Neural cell (in vitro differentiated cells): Measurements from ENCODE around the gene APMAP.

Source experiments
- CTCF ChIP-seq: fragments of 450-650 bp; IDR thresholded peaks from 2 replicates; pipeline ENCODE4 v1.5.1; 2014; ENCODE audit warnings: antibody characterized with exemption, mild to moderate bottlenecking, moderate library complexity; ENCODE audit not compliant: poor library complexity, severe bottlenecking
- EZH2 ChIP-seq: fragments of 200-600, 300-800 bp; shearing (Covaris generic), sonication (generic); IDR thresholded peaks from 2 replicates; pipeline ENCODE4 v1.6.1; 2014; ENCODE audit warnings: antibody characterized with exemption, low read length, borderline replicate concordance, mild to moderate bottlenecking; ENCODE audit not compliant: insufficient read depth, poor library complexity, severe bottlenecking
- POLR2AphosphoS5 ChIP-seq: IDR thresholded peaks from 2 replicates; pipeline ENCODE4 v1.6.1; 2012
- RAD21 ChIP-seq: fragments of 450-650 bp; conservative IDR thresholded peaks from 2 replicates; pipeline ENCODE4 v1.6.1; 2014; ENCODE audit warnings: antibody characterized with exemption, mild to moderate bottlenecking, moderate library complexity
- REST ChIP-seq: IDR thresholded peaks from 2 replicates; pipeline ENCODE4 v1.6.1; 2012; ENCODE audit warnings: borderline replicate concordance
- SMC3 ChIP-seq: fragments of 450-650 bp; conservative IDR thresholded peaks from 2 replicates; pipeline ENCODE4 v1.6.1; 2014; ENCODE audit warnings: antibody characterized with exemption, mild to moderate bottlenecking, moderate library complexity; ENCODE audit not compliant: poor library complexity
- TAF1 ChIP-seq: IDR thresholded peaks from 2 replicates; pipeline ENCODE4 v1.6.1; 2012; ENCODE audit warnings: low read depth

- TF ChIP-seq CTCF (no peak), TAF1 (no peak), EZH2 (no peak), RAD21 (no peak), POLR2AphosphoS5 (no peak), REST (no peak), SMC3 (no peak)
Observed at GRCh38 chr20:24915892-24916291, 76.7 kb downstream of the APMAP start.
